Trophoblast cell (in vitro differentiated cells and primary cell): ENCODE data around the gene SAP25. TPM values are rescaled to one million over a fixed set of nuclear protein-coding genes. Genes with fewer than 3 reads are reported as not detected.
A peak's percentile ranks its signal among the peaks of the same experiment; 100 is the strongest.

Experiments
- DNase-seq, 2 donors: peaks; one replicate each; pipeline ENCODE4 v3.0.0-alpha.2; 2016
- H2AFZ ChIP-seq: 2 replicates; pipeline ENCODE4 v1.6.1; 2013; ENCODE audit warnings: low read length, moderate library complexity, mild to moderate bottlenecking; ENCODE audit not compliant: insufficient read depth, poor library complexity
- H2AK5ac ChIP-seq: 2 replicates; pipeline ENCODE4 v1.6.1; 2013; ENCODE audit warnings: mild to moderate bottlenecking, low read length
- H2BK120ac ChIP-seq: 2 replicates; pipeline ENCODE4 v1.6.1; 2013; ENCODE audit warnings: low read length, mild to moderate bottlenecking, moderate library complexity; ENCODE audit not compliant: insufficient read depth, poor library complexity
- H2BK12ac ChIP-seq: 2 replicates; pipeline ENCODE4 v1.6.1; 2013; ENCODE audit warnings: mild to moderate bottlenecking, low read length, moderate library complexity
- H2BK5ac ChIP-seq: 2 replicates; pipeline ENCODE4 v1.6.1; 2013; ENCODE audit warnings: low read length, low read depth, moderate library complexity, mild to moderate bottlenecking; ENCODE audit not compliant: poor library complexity
- H3K14ac ChIP-seq: 2 replicates; pipeline ENCODE4 v1.6.1; 2013; ENCODE audit warnings: mild to moderate bottlenecking, low read length
- H3K18ac ChIP-seq: 2 replicates; pipeline ENCODE4 v1.6.1; 2013; ENCODE audit warnings: mild to moderate bottlenecking, low read length
- H3K23ac ChIP-seq: 2 replicates; pipeline ENCODE4 v1.6.1; 2013; ENCODE audit warnings: low read length
- H3K27ac ChIP-seq: 2 replicates; pipeline ENCODE4 v1.5.1; 2013; ENCODE audit warnings: low read depth, mild to moderate bottlenecking, inconsistent platforms, low read length, moderate library complexity
- H3K27me3 ChIP-seq: 2 replicates; pipeline ENCODE4 v1.6.1; 2013; ENCODE audit warnings: inconsistent platforms, mild to moderate bottlenecking, low read length, moderate library complexity; ENCODE audit not compliant: insufficient read depth
- H3K36me3 ChIP-seq, 2 experiments: 1 replicate in 1 of 2; 2 replicates in 1 of 2; pipeline ENCODE4 v1.6.1; 2013; ENCODE audit warnings: low read length in 2 of 2, mild to moderate bottlenecking in 2 of 2, moderate library complexity in 1 of 2; ENCODE audit not compliant: insufficient read depth in 2 of 2, control insufficient read depth in 1 of 2
- H3K4ac ChIP-seq: 2 replicates; pipeline ENCODE4 v1.6.1; 2013; ENCODE audit warnings: low read depth, mild to moderate bottlenecking, low read length, moderate library complexity
- H3K4me1 ChIP-seq, 2 experiments: 1 replicate in 1 of 2; 2 replicates in 1 of 2; pipeline ENCODE4 v1.6.1; 2013; ENCODE audit warnings: low read length in 2 of 2, mild to moderate bottlenecking in 2 of 2, moderate library complexity in 1 of 2; ENCODE audit not compliant: insufficient read depth in 2 of 2, control insufficient read depth in 1 of 2
- H3K4me2 ChIP-seq: 2 replicates; pipeline ENCODE4 v1.6.1; 2013; ENCODE audit warnings: inconsistent platforms, mild to moderate bottlenecking, low read length, moderate library complexity
- H3K4me3 ChIP-seq: 2 replicates; pipeline ENCODE4 v1.5.1; 2013; ENCODE audit warnings: mild to moderate bottlenecking, low read depth, low read length, inconsistent platforms
- H3K79me1 ChIP-seq: one replicate; pipeline ENCODE4 v1.6.1; 2013; ENCODE audit warnings: low read length
- H3K79me2 ChIP-seq: 2 replicates; pipeline ENCODE4 v1.6.1; 2013; ENCODE audit warnings: low read length, mild to moderate bottlenecking; ENCODE audit not compliant: control insufficient read depth, insufficient read depth, poor library complexity
- H3K9ac ChIP-seq: 2 replicates; pipeline ENCODE4 v1.6.1; 2013; ENCODE audit warnings: mild to moderate bottlenecking, low read length
- H3K9me3 ChIP-seq: 2 replicates; pipeline ENCODE4 v1.6.1; 2013; ENCODE audit warnings: low read depth, mild to moderate bottlenecking, control low read depth, inconsistent platforms, low read length; ENCODE audit not compliant: insufficient read depth
- H4K12ac ChIP-seq: 2 replicates; pipeline ENCODE4 v1.6.1; 2013; ENCODE audit warnings: low read depth, mild to moderate bottlenecking, low read length, moderate library complexity
- H4K8ac ChIP-seq: 2 replicates; pipeline ENCODE4 v1.6.1; 2013; ENCODE audit warnings: low read depth, mild to moderate bottlenecking, low read length, moderate library complexity
- H4K91ac ChIP-seq: one replicate; pipeline ENCODE4 v1.6.1; 2013; ENCODE audit warnings: low read depth, mild to moderate bottlenecking, low read length, moderate library complexity
- WGBS: extraction: QIAGEN DNeasy Blood & Tissue Kit; methylation state at CpG from one replicate; pipeline ENCODE4 v1.1.7; 2013; ENCODE audit warnings: missing lambda C conversion rate; ENCODE audit not compliant: insufficient read length, insufficient coverage; ENCODE audit errors: extremely low coverage; 5-methylcytosine and 5-hydroxymethylcytosine counted together
- polyA plus RNA-seq: library from polyadenylated mRNA; stranded (reverse); fragments of 200-250 nt; gene quantifications from 2 replicates; pipeline ENCODE4 v1.2.3, GENCODE V29; 2013

The SAP25 gene
- polyA plus RNA-seq = 1.4 and 2.0 TPM in 2 replicates

- Histone ChIP-seq H3K4me2 (no peak within 1 kb of the TSS), H3K36me3 (peaks cover 53 to 56% of the 10 kb centered on the region in 2 experiments)
These were observed at the start of gene SAP25 for GRCh38 chr7:100573691-100574361. Gene SAP25, minus strand, starts transcription at chr7:100573900. Its CDS starts 158 bp downstream, at chr7:100573742.

GRCh38 chr7:100621554-100621953 lies 47.9 kb upstream of the SAP25 start:
- Histone ChIP-seq H2AK5ac (no peak overlapping the region), H2BK5ac (no peak overlapping the region), H3K4ac (no peak overlapping the region), H3K4me1 (no peaks in the 10 kb centered on the region), H4K91ac (no peak overlapping the region), H3K36me3 (no peaks in the 10 kb centered on the region), H2AFZ (no peak overlapping the region), H3K23ac (no peak overlapping the region), H3K14ac (no peak overlapping the region), H2BK12ac (no peak overlapping the region), H3K27me3 (no peaks in the 10 kb centered on the region), H3K4me2 (no peak overlapping the region), H2BK120ac (no peak overlapping the region), H4K8ac (no peak overlapping the region), H3K4me3 (no peak overlapping the region), H3K9ac (no peak overlapping the region), H3K27ac (no peak overlapping the region), H3K18ac (no peak overlapping the region), H3K79me1 (no peaks in the 10 kb centered on the region), H3K79me2 (no peaks in the 10 kb centered on the region), H4K12ac (no peak overlapping the region), H3K9me3 (no peaks in the 10 kb centered on the region)
- DNase-seq = no peak
- WGBS = no CpG with 5 or more reads among the region's 8 CpGs

More at GRCh38 chr7:100573691-100574361, at the start of gene SAP25:
- H3K9ac ChIP-seq = no peak within 1 kb of the TSS
- H3K79me1 ChIP-seq = no peaks in the 10 kb centered on the region
- no peak within 1 kb of the TSS for H4K91ac ChIP-seq
- no CpG with 5 or more reads among the region's 70 CpGs for WGBS
- H3K4ac ChIP-seq = no peak within 1 kb of the TSS
- DNase-seq = no peak
- H2AK5ac ChIP-seq = no peak within 1 kb of the TSS
- H3K27me3 ChIP-seq = peaks cover 9% of the 10 kb centered on the region
- H2BK5ac ChIP-seq = no peak within 1 kb of the TSS
- H4K8ac ChIP-seq = no peak within 1 kb of the TSS
- H3K18ac ChIP-seq = no peak within 1 kb of the TSS
- no peak within 1 kb of the TSS for H2AFZ ChIP-seq
- no peak within 1 kb of the TSS for H3K4me3 ChIP-seq
- peaks cover 21 to 27% of the 10 kb centered on the region in 2 experiments for H3K4me1 ChIP-seq
- no peak within 1 kb of the TSS for H4K12ac ChIP-seq
- H3K23ac ChIP-seq = no peak within 1 kb of the TSS
- H3K14ac ChIP-seq = no peak within 1 kb of the TSS
- no peaks in the 10 kb centered on the region for H3K79me2 ChIP-seq
- H3K9me3 ChIP-seq = peaks cover 5% of the 10 kb centered on the region
- no peak within 1 kb of the TSS for H2BK120ac ChIP-seq
- H2BK12ac ChIP-seq = no peak within 1 kb of the TSS
- no peak within 1 kb of the TSS for H3K27ac ChIP-seq

- H4K12ac ChIP-seq = no peak overlapping the region
- no peak overlapping the region for H3K14ac ChIP-seq
- no peak overlapping the region for H3K9ac ChIP-seq
- H2BK120ac ChIP-seq = no peak overlapping the region
- no peak overlapping the region for H4K8ac ChIP-seq
- no peak overlapping the region for H2BK5ac ChIP-seq
- H3K23ac ChIP-seq = no peak overlapping the region
- H3K79me1 ChIP-seq = no peaks in the 10 kb centered on the region
- H3K79me2 ChIP-seq = no peaks in the 10 kb centered on the region
- no peak overlapping the region for H3K18ac ChIP-seq
- H2AK5ac ChIP-seq = no peak overlapping the region
- H3K4me2 ChIP-seq = no peak overlapping the region
- H3K27me3 ChIP-seq = no peaks in the 10 kb centered on the region
- H2AFZ ChIP-seq = no peak overlapping the region
- no peak for DNase-seq
- peak overlapping the region; percentile 37 for H3K4me3 ChIP-seq
- H3K36me3 ChIP-seq = no peaks in the 10 kb centered on the region
- no peak overlapping the region for H3K27ac ChIP-seq
- no peaks in the 10 kb centered on the region for H3K9me3 ChIP-seq
- no peaks in the 10 kb centered on the region for H3K4me1 ChIP-seq
- WGBS = no CpG with 5 or more reads among the region's 23 CpGs
- H4K91ac ChIP-seq = no peak overlapping the region
- no peak overlapping the region for H3K4ac ChIP-seq
- no peak overlapping the region for H2BK12ac ChIP-seq
These were observed 47.1 kb upstream of the SAP25 start for GRCh38 chr7:100620804-100621203.

- no peaks in the 10 kb centered on the region for H3K9me3 ChIP-seq
These were observed 46.5 kb upstream of the SAP25 start for GRCh38 chr7:100620239-100620638.

More at GRCh38 chr7:100620239-100620638, 46.5 kb upstream of the SAP25 start:
- Histone ChIP-seq H3K79me2 (no peaks in the 10 kb centered on the region), H4K8ac (no peak overlapping the region), H2BK5ac (no peak overlapping the region), H4K12ac (no peak overlapping the region), H4K91ac (no peak overlapping the region), H3K36me3 (no peaks in the 10 kb centered on the region), H3K9ac (no peak overlapping the region), H3K4ac (no peak overlapping the region), H3K27me3 (no peaks in the 10 kb centered on the region), H3K79me1 (no peaks in the 10 kb centered on the region), H3K27ac (no peak overlapping the region), H3K14ac (no peak overlapping the region), H2BK12ac (no peak overlapping the region), H2AFZ (no peak overlapping the region), H2AK5ac (no peak overlapping the region), H3K4me3 (no peak overlapping the region), H3K4me1 (no peaks in the 10 kb centered on the region), H2BK120ac (no peak overlapping the region), H3K23ac (no peak overlapping the region), H3K18ac (no peak overlapping the region), H3K4me2 (no peak overlapping the region)
- no CpG with 5 or more reads among the region's 6 CpGs for WGBS
- no peak for DNase-seq
